Measurements from ENCODE around the gene CBX7.

GRCh38 chr22:39092111-39092862 lies 60.2 kb downstream of the CBX7 start:
- TF ChIP-seq CTCF (conservative IDR thresholded peaks at IDR 0.05; ENCODE audit: low read depth in 2 of 2) (no peak), REST (IDR thresholded peaks at IDR 0.05; ENCODE audit: unreplicated experiment) (no peak), CREB1 (CRISPR knock-in tag; IDR thresholded peaks at IDR 0.05; ENCODE audit: low read depth) (no peak), STAT1 (IDR thresholded peaks at IDR 0.05; ENCODE audit: unreplicated experiment) (no peak), NANOG (IDR thresholded peaks at IDR 0.05; ENCODE audit: borderline replicate concordance) (no peak), POLR2AphosphoS5 (IDR thresholded peaks at IDR 0.05; ENCODE audit: low read depth) (no peak), ZNF331 (CRISPR knock-in tag; IDR thresholded peaks at IDR 0.05; ENCODE audit: low read depth) (no peak), EZH2phosphoT487 (IDR thresholded peaks at IDR 0.05; ENCODE audit: unreplicated experiment) (no peak), ETS1 (IDR thresholded peaks at IDR 0.05) (no peak), EZH2 (IDR thresholded peaks at IDR 0.05; ENCODE audit: low read depth, unreplicated experiment) (no peak), JUNB (IDR thresholded peaks at IDR 0.05; ENCODE audit: unreplicated experiment) (no peak), ZNF114 (CRISPR knock-in tag; IDR thresholded peaks at IDR 0.05) (no peak)

All from GM23338 (cell line).